Effector memory CD8-positive, alpha-beta T cell (primary cell): ENCODE results near the gene PRSS1.
"Not testable (repeated sequence)": the region's sequence is repeated elsewhere in the genome, so short reads cannot be mapped to it uniquely, and the experiment has no call there.

Source experiments
- ATAC-seq: fragments of 150-1000 bp; cut with Tn5 transposase; replicated peaks from 2 replicates; pipeline ENCODE4 v1.10.0; 2021; ENCODE audit warnings: mild to moderate bottlenecking, moderate library complexity
- DNase-seq, 3 experiments: peaks; one replicate each; pipeline ENCODE4 v3.0.0; 2021
- H3K27ac Mint-ChIP-seq, 2 donors: one replicate each; pipeline ENCODE4 v1.8.0; 2022; ENCODE audit warnings: mild to moderate bottlenecking in 2 of 2, mixed read lengths in 2 of 2, moderate library complexity in 2 of 2
- H3K27me3 Mint-ChIP-seq, 2 donors: one replicate each; pipeline ENCODE4 v1.8.0; 2022; ENCODE audit warnings: mixed read lengths in 2 of 2
- H3K36me3 Mint-ChIP-seq: one replicate; pipeline ENCODE4 v1.8.0; 2022; ENCODE audit warnings: mild to moderate bottlenecking, moderate library complexity, mixed read lengths; ENCODE audit not compliant: insufficient read depth
- H3K4me1 Mint-ChIP-seq, 2 donors: one replicate each; pipeline ENCODE4 v1.8.0; 2022; ENCODE audit warnings: low read depth in 2 of 2, mixed read lengths in 2 of 2
- H3K4me3 Mint-ChIP-seq, 2 donors: one replicate each; pipeline ENCODE4 v1.8.0; 2022; ENCODE audit warnings: mild to moderate bottlenecking in 2 of 2, mixed read lengths in 2 of 2, moderate library complexity in 2 of 2
- H3K9me3 Mint-ChIP-seq, 2 donors: one replicate each; pipeline ENCODE4 v1.8.0; 2022; ENCODE audit warnings: mixed read lengths in 2 of 2

Gene PRSS1

GRCh38 chr7:142753366-142753765 lies 4.1 kb downstream of the PRSS1 start:
- no peak overlapping the region for H3K27ac Mint-ChIP-seq

DNA sequence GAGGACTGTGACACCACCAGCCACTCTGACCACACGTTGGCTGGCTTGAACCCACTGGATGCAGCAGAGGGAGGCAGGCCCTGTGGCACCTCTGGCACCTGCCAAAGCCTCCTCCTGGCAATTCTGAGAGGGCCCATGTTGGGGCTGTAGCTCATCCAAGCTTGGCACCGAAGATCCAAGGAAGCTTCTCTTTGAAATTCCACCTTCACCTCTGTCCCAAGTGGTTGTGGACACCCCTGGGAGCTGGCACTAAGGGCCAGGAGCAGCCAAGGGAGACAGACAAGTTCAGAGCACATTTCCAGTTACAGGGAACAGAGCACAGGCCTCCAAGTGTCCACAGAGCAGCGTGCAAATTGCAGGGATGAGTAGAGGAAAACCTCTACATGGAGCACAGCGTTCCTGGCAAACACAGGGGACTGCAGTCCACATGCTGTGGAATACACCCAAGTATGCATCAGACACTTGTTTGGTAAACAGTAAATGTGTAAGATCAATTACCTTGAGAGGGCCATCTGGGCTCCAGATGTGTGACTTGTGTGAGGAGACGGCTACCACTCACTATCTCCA lies 4.7 kb downstream of the PRSS1 start:
- not testable (repeated sequence) for H3K36me3 Mint-ChIP-seq, H3K27me3 Mint-ChIP-seq, H3K9me3 Mint-ChIP-seq, ATAC-seq, H3K4me3 Mint-ChIP-seq, DNase-seq, H3K4me1 Mint-ChIP-seq, H3K27ac Mint-ChIP-seq

More at GRCh38 chr7:142753366-142753765, 4.1 kb downstream of the PRSS1 start:
- Mint-ChIP-seq H3K27me3 (no peaks in the 10 kb centered on the region), H3K4me3 (no peak overlapping the region), H3K36me3 (no peaks in the 10 kb centered on the region), H3K4me1 (no peaks in the 10 kb centered on the region), H3K9me3 (no peaks in the 10 kb centered on the region)
- DNase-seq (no peak), ATAC-seq (no peak)

DNA sequence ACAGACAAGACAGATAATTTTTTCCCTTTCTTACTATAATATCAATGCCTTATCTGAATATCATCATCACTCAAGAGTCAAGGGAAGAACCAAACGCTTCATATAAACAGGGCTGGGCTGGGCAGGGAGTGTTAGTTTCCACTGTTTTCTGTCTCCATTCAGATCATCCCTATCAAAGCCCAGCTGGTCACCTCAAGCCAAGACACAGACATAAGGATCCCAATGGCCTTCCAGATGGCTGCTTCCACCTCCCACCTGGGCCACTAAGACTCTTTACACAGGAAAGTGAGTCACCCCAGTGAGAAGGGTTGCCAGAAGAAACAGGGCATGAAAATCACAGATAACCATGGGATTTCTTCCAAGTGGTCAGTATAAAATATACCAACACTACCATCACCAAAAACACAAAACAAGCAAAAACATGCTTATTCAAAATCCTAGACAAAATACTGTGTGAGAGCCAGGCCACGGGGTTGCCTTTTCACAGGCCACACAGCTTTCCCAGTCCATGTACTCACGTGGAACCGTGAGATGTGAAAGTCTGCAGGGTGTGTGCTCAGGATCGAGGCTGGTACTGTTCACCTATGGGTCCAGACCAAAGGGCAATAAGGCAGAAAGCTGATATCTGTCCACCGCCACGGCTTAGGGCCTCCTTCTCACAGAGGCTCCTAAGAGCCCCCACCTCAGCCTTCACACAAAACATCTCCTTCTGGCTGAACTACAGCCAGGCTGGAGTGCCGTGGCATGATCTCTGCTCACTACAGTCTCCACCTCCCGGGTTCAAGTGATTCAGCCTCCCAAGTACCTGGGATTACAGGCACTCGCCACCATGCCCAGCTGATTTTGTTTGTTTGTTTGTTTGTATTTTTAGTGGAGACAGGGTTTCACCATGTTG lies 5.7 kb downstream of the PRSS1 start:
- Mint-ChIP-seq H3K9me3 (no peaks in the 10 kb centered on the region), H3K27me3 (peaks cover 0 to under 1% of the 10 kb centered on the region in 2 donors), H3K4me3 (no peak overlapping the region), H3K27ac (no peak overlapping the region), H3K36me3 (no peaks in the 10 kb centered on the region), H3K4me1 (no peaks in the 10 kb centered on the region)
- DNase-seq (no peak), ATAC-seq (no peak)

DNA sequence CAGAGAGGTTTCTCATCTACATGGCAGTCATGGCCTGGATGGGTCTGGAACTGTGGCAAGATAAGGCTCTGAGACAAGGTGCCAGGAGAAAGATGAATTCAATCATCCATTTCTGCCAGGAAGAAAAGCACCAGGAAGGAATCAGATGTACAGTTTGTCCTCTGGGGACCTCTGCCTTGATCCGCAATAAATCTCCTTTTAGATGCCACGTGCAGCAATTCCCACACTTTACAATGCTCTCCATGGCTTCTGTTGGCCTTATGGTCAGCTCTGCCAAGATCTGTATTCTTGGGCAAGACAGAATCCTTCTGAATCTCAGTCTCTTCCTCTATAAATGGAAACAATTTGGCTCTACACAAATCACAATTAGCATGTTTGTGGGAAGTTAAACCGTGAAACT lies 9.0 kb downstream of the PRSS1 start:
- not testable (repeated sequence) for H3K9me3 Mint-ChIP-seq, H3K4me1 Mint-ChIP-seq, DNase-seq, ATAC-seq, H3K27me3 Mint-ChIP-seq, H3K27ac Mint-ChIP-seq, H3K4me3 Mint-ChIP-seq, H3K36me3 Mint-ChIP-seq

- no peak overlapping the region for H3K27ac Mint-ChIP-seq
- H3K36me3 Mint-ChIP-seq: no peaks in the 10 kb centered on the region
- DNase-seq: no peak
- H3K4me3 Mint-ChIP-seq: no peak overlapping the region
- no peaks in the 10 kb centered on the region for H3K4me1 Mint-ChIP-seq
- H3K27me3 Mint-ChIP-seq: peaks cover 0 to 8% of the 10 kb centered on the region in 2 donors
- no peaks in the 10 kb centered on the region for H3K9me3 Mint-ChIP-seq
- ATAC-seq: no peak
Observed at GRCh38 chr7:142759433-142759832, 10.2 kb downstream of the PRSS1 start.

- DNase-seq: no peak
- no peak for ATAC-seq
- Mint-ChIP-seq H3K27ac (no peak overlapping the region), H3K27me3 (peaks cover 0 to 8% of the 10 kb centered on the region in 2 donors), H3K4me3 (no peak overlapping the region), H3K36me3 (no peaks in the 10 kb centered on the region), H3K9me3 (no peaks in the 10 kb centered on the region), H3K4me1 (no peaks in the 10 kb centered on the region)
Observed at GRCh38 chr7:142760071-142760642, 10.9 kb downstream of the PRSS1 start.

DNA sequence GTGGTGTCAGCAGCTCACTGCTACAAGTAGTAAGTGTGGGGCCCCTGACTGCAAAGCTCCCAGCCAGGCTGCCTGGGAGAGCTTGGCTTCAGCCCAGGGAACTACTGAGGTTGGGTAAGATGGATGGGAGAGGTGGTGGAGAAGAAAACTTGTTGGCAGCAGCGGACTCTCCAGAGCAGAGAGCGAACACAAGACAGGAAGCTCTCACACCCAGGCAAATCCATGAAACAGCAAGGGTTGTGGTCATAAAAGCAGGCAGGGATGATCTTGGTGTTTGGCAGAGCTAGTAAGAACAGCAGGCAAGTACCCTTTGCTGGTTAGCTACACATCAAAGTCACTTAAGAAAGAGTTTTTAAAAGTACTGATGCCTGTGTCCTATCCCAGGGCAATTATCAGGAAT lies 12.3 kb downstream of the PRSS1 start:
- ATAC-seq, H3K27me3 Mint-ChIP-seq, H3K4me3 Mint-ChIP-seq, H3K36me3 Mint-ChIP-seq, DNase-seq, H3K9me3 Mint-ChIP-seq, H3K27ac Mint-ChIP-seq, H3K4me1 Mint-ChIP-seq: not testable (repeated sequence)

GRCh38 chr7:142762104-142762503 lies 12.8 kb downstream of the PRSS1 start:
- Mint-ChIP-seq H3K27me3 (peaks cover 0 to 8% of the 10 kb centered on the region in 2 donors), H3K27ac (no peak overlapping the region), H3K4me1 (no peaks in the 10 kb centered on the region)

GRCh38 chr7:142767451-142767850 lies 18.2 kb downstream of the PRSS1 start:
- no peak overlapping the region for H3K4me3 Mint-ChIP-seq
- peaks cover 0 to 12% of the 10 kb centered on the region in 2 donors for H3K27me3 Mint-ChIP-seq
- no peak overlapping the region for H3K27ac Mint-ChIP-seq
- H3K9me3 Mint-ChIP-seq: no peaks in the 10 kb centered on the region
- no peaks in the 10 kb centered on the region for H3K36me3 Mint-ChIP-seq
- ATAC-seq (no peak), DNase-seq (no peak)
- peaks cover 3 to 9% of the 10 kb centered on the region in 2 donors for H3K4me1 Mint-ChIP-seq

More at GRCh38 chr7:142762104-142762503, 12.8 kb downstream of the PRSS1 start:
- DNase-seq: no peak
- Mint-ChIP-seq H3K4me3 (no peak overlapping the region), H3K9me3 (no peaks in the 10 kb centered on the region), H3K36me3 (no peaks in the 10 kb centered on the region)
- ATAC-seq: no peak

- Mint-ChIP-seq H3K9me3 (no peaks in the 10 kb centered on the region), H3K4me3 (no peak overlapping the region), H3K4me1 (peaks cover 3 to 9% of the 10 kb centered on the region in 2 donors), H3K27me3 (peaks cover 0 to 12% of the 10 kb centered on the region in 2 donors), H3K36me3 (no peaks in the 10 kb centered on the region), H3K27ac (no peak overlapping the region)
- no peak for ATAC-seq
- no peak for DNase-seq
Observed at GRCh38 chr7:142767861-142768260, 18.6 kb downstream of the PRSS1 start.

GRCh38 chr7:142768885-142769284 lies 19.6 kb downstream of the PRSS1 start:
- H3K27ac Mint-ChIP-seq, H3K9me3 Mint-ChIP-seq, H3K4me3 Mint-ChIP-seq, H3K4me1 Mint-ChIP-seq, H3K36me3 Mint-ChIP-seq, ATAC-seq, DNase-seq: not testable (repeated sequence)
- H3K27me3 Mint-ChIP-seq: peaks cover 0 to 12% of the 10 kb centered on the region in 2 donors

DNA sequence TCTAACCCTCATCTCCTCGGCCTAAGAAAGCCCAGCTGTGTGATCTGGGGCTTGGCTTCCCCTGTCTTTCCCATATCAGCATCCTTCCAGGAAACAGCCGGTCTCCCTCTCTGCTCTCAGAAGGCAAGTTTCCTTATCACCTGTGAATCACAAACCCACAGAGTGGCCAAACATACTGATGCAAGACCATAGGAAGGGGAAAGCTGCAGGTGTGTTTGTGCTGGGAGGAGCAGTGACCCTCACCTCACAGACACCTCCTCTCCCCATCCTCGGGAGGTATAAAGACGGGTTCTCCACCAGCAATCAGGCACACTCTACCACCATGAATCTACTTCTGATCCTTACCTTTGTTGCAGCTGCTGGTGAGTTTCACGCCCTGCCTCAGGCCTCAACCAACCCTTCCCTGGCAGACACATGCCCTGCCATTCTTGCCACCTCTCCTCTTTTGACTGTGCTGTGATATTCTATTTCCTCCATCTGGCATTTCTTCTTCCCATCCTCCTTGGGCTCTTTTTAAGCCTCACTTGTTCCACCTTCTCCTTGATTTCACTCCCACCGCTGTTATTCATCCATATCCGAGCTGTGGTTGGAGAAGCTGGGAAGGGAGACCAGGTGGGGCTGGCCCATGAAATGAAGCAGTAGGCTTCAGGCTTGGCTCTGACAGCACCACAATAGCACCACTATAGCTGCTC lies 21.5 kb downstream of the PRSS1 start, which contains the start of gene PRSS2:
TSS of gene PRSS2 (plus strand) at position 310 of the 692 bp plus-strand sequence. CDS start at position 323, 13 bp downstream.
- ATAC-seq (no peak), DNase-seq (no peak)
- Mint-ChIP-seq H3K4me3 (no peak within 1 kb of the TSS), H3K4me1 (peaks cover 3 to 9% of the 10 kb centered on the region in 2 donors), H3K9me3 (no peaks in the 10 kb centered on the region), H3K27ac (no peak within 1 kb of the TSS), H3K27me3 (peaks cover 0 to 12% of the 10 kb centered on the region in 2 donors), H3K36me3 (no peaks in the 10 kb centered on the region)

DNA sequence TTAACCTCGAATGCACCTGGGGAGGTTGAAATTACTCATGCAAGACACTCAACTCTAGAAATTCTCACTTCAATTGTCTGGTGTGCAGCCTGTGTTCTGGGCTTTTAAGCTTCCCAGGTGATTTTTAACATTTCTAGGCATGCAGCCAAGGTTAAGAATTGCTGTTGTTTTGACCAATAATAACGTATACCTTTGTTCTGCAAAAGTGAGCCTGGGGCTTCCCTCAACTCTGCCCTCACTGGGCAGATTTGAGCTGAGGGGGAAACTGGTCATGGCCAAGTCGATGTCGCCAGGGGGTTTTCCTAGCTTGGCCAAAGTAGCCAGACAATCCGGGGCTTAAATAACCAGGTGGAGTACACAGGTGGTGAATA lies 22.1 kb downstream of the PRSS1 start:
- Mint-ChIP-seq H3K27ac (no peak overlapping the region), H3K9me3 (no peaks in the 10 kb centered on the region), H3K27me3 (peaks cover 0 to 12% of the 10 kb centered on the region in 2 donors), H3K4me1 (peaks cover 3 to 9% of the 10 kb centered on the region in 2 donors), H3K36me3 (no peaks in the 10 kb centered on the region), H3K4me3 (no peak overlapping the region)
- no peak for ATAC-seq
- no peak for DNase-seq
